GM12872 (cell line): ENCODE data around the gene CD163L1.

Experiments
- CTCF ChIP-seq: IDR thresholded peaks from 3 replicates; pipeline ENCODE4 v1.5.1; 2011; ENCODE audit warnings: low read depth, mild to moderate bottlenecking, low read length, moderate library complexity; ENCODE audit not compliant: insufficient read depth

The CD163L1 gene

GRCh38 chr12:7460375-7461259 is 16.7 kb upstream of the CD163L1 start:
- TF ChIP-seq CTCF: peak; percentile 91

GRCh38 chr12:7459973-7460372 is 16.0 kb upstream of the CD163L1 start:
- no peak for TF ChIP-seq CTCF

GRCh38 chr12:7451756-7452155 is 7.8 kb upstream of the CD163L1 start:
- TF ChIP-seq CTCF: no peak

- TF ChIP-seq CTCF: no peak
These were observed 6.7 kb upstream of the CD163L1 start for GRCh38 chr12:7450667-7451066.

GRCh38 chr12:7448099-7448498 is 4.1 kb upstream of the CD163L1 start:
- no peak for TF ChIP-seq CTCF

GRCh38 chr12:7444537-7444936 is 584 bp upstream of the CD163L1 start:
- TF ChIP-seq CTCF: no peak

- TF ChIP-seq CTCF: no peak
These were observed 2.7 kb downstream of the CD163L1 start for GRCh38 chr12:7441216-7441615.
